ENCODE results near the gene SERPINA6.
"Not testable (repeated sequence)": the region's sequence is repeated elsewhere in the genome, so short reads cannot be mapped to it uniquely, and the experiment has no call there.

Gene SERPINA6

GRCh38 chr14:94291159-94291905 lies 31.8 kb downstream of the SERPINA6 start:
- DNase-seq: no peak

- DNase-seq: no peak
Observed at GRCh38 chr14:94290197-94290596, 32.9 kb downstream of the SERPINA6 start.

GRCh38 chr14:94288610-94289465 lies 34.3 kb downstream of the SERPINA6 start:
- no peak for DNase-seq

- DNase-seq: no peak
Observed at GRCh38 chr14:94285158-94285557, 38.0 kb downstream of the SERPINA6 start.

- no peak for DNase-seq
Observed at GRCh38 chr14:94284221-94284620, 38.9 kb downstream of the SERPINA6 start.

- DNase-seq: no peak
Observed at GRCh38 chr14:94282991-94283723, 40.0 kb downstream of the SERPINA6 start.

- no peak for DNase-seq
Observed at GRCh38 chr14:94278731-94279130, 44.4 kb downstream of the SERPINA6 start.

GRCh38 chr14:94276898-94277561 lies 46.1 kb downstream of the SERPINA6 start:
- DNase-seq: not testable (repeated sequence)

- no peak for DNase-seq
Observed at GRCh38 chr14:94269156-94269555, 54.0 kb downstream of the SERPINA6 start.

- not testable (repeated sequence) for DNase-seq
Observed at GRCh38 chr14:94268582-94268981, 54.6 kb downstream of the SERPINA6 start.

GRCh38 chr14:94267352-94267751 lies 55.8 kb downstream of the SERPINA6 start:
- no peak for DNase-seq

GRCh38 chr14:94264195-94264594 lies 58.9 kb downstream of the SERPINA6 start:
- not testable (repeated sequence) for DNase-seq
